EH (cell line): ENCODE data around the gene RPL36.
"Not testable (repeated sequence)": the region's sequence is repeated elsewhere in the genome, so short reads cannot be mapped to it uniquely, and the experiment has no call there.

Source experiments
- DNase-seq: peaks from one replicate; pipeline ENCODE4 v3.0.0-alpha.2; 2015; ENCODE audit warnings: low read depth

RPL36 gene

GRCh38 chr19:5674714-5675113, 15.4 kb upstream of the RPL36 start:
- no peak for DNase-seq

GRCh38 chr19:5676105-5676771, 13.9 kb upstream of the RPL36 start:
- no peak for DNase-seq

GRCh38 chr19:5676772-5677105, 13.4 kb upstream of the RPL36 start:
- no peak for DNase-seq

GRCh38 chr19:5677136-5677535, 13.0 kb upstream of the RPL36 start:
- DNase-seq = no peak

- no peak for DNase-seq
Measured at GRCh38 chr19:5677580-5677979, 12.5 kb upstream of the RPL36 start.

GRCh38 chr19:5678071-5678718, 11.9 kb upstream of the RPL36 start:
- DNase-seq = no peak

- no peak for DNase-seq
Measured at GRCh38 chr19:5679289-5680083, 10.6 kb upstream of the RPL36 start.

GRCh38 chr19:5680084-5680436, 10.0 kb upstream of the RPL36 start:
- peak; percentile 45 for DNase-seq

- DNase-seq = peak; percentile 99
Measured at GRCh38 chr19:5680437-5681368, 9.4 kb upstream of the RPL36 start, which contains the start of the genes HSD11B1L and MICOS13. HSD11B1L (plus strand) TSS chr19:5681027; CDS start chr19:5684833, 3,806 bp downstream. MICOS13 (minus strand) TSS chr19:5680516; CDS start chr19:5680486, 30 bp downstream.

GRCh38 chr19:5681391-5682106, 8.5 kb upstream of the RPL36 start:
- DNase-seq = no peak

GRCh38 chr19:5682107-5682482, 8.0 kb upstream of the RPL36 start:
- no peak for DNase-seq

GRCh38 chr19:5683177-5683886, 6.8 kb upstream of the RPL36 start:
- DNase-seq = no peak

- DNase-seq = no peak
Measured at GRCh38 chr19:5684694-5685430, 5.2 kb upstream of the RPL36 start.

- DNase-seq = no peak
Measured at GRCh38 chr19:5686326-5686646, 3.8 kb upstream of the RPL36 start.

GRCh38 chr19:5686647-5687359, 3.3 kb upstream of the RPL36 start:
- DNase-seq = peak; percentile 95

GRCh38 chr19:5687360-5688198, 2.5 kb upstream of the RPL36 start:
- DNase-seq = no peak

GRCh38 chr19:5688262-5688881, 1.7 kb upstream of the RPL36 start:
- not testable (repeated sequence) for DNase-seq
